ENCODE measurements around the gene SPEM1.

DNA sequence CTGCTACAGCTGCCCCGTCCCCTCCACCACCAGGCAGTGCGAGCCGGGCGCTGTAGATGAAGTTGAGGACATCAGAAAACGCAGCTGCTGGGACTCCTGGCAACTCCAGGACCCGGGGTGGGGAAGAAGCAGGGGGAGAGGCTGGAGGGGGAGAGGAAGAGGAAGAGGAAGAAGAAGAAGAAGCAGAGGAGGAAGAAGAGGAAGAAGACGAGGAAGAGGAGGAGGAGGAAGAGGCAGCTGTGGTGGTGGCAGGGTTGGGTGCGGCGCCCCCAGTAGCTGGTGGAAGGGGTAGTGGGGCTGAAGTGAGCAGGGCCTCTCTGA, 46.2 kb downstream of the SPEM1 start:
- TF ChIP-seq, protein P1, sequence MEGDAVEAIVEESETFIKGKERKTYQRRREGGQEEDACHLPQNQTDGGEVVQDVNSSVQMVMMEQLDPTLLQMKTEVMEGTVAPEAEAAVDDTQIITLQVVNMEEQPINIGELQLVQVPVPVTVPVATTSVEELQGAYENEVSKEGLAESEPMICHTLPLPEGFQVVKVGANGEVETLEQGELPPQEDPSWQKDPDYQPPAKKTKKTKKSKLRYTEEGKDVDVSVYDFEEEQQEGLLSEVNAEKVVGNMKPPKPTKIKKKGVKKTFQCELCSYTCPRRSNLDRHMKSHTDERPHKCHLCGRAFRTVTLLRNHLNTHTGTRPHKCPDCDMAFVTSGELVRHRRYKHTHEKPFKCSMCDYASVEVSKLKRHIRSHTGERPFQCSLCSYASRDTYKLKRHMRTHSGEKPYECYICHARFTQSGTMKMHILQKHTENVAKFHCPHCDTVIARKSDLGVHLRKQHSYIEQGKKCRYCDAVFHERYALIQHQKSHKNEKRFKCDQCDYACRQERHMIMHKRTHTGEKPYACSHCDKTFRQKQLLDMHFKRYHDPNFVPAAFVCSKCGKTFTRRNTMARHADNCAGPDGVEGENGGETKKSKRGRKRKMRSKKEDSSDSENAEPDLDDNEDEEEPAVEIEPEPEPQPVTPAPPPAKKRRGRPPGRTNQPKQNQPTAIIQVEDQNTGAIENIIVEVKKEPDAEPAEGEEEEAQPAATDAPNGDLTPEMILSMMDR (optimal IDR thresholded peaks at IDR 0.05 in 1 of 3, IDR thresholded peaks at IDR 0.05 in 1 of 3, conservative IDR thresholded peaks at IDR 0.05 in 1 of 3; ENCODE audit: extremely low read depth in 1 of 3, insufficient read depth in 2 of 3, low read length in 3 of 3), result no peak
- TF ChIP-seq EZH2 (IDR thresholded peaks at IDR 0.05; ENCODE audit: low read length), result no peak

Data from keratinocyte (primary cell).